ENCODE results near the gene PRSS8.

GRCh38 chr16:31085873-31086628, 49.5 kb downstream of the PRSS8 start:
- TF ChIP-seq POLR2A (IDR thresholded peaks at IDR 0.05; ENCODE audit: borderline replicate concordance, extremely low read depth, insufficient read depth, insufficient read length) (no peak), CTCF (IDR thresholded peaks at IDR 0.05 in 2 of 3, conservative IDR thresholded peaks at IDR 0.05 in 1 of 3; ENCODE audit: borderline replicate concordance in 1 of 3, insufficient read depth in 1 of 3, low read depth in 2 of 3, low read length in 2 of 3) (no peak), SRF (IDR thresholded peaks at IDR 0.05; ENCODE audit: low read depth) (no peak)

Data from HCT116 (cell line).